H1 (cell line): ENCODE results near the gene DGKI. TPM values are rescaled to one million over a fixed set of nuclear protein-coding genes. Genes with fewer than 3 reads are reported as not detected.

ENCODE experiments used
- CTCF ChIA-PET: fragments of 300-600 bp; sonication (Branson Sonifier 250); formaldehyde crosslinking; loops from one replicate; lab custom pipeline; 2021; ENCODE audit not compliant: partially characterized antibody; lab: Charles Lee
- POLR2A ChIA-PET: fragments of 300-600 bp; sonication (Branson Sonifier 250); formaldehyde crosslinking; loops from one replicate; lab custom pipeline; 2021; ENCODE audit warnings: inconsistent platforms; ENCODE audit not compliant: partially characterized antibody; lab: Charles Lee
- DNase-seq, 2 experiments: peaks; one replicate each; pipeline versions ENCODE4 v3.0.0 to v3.0.0-alpha.2; 2010 to 2022; ENCODE audit warnings: low spot score in 2 of 2, low read depth in 1 of 2, mixed read lengths in 1 of 2
- FAIRE-seq: peaks from 2 replicates; lab custom pipeline; 2011; peaks lifted over from hg19 to GRCh38; lab: Jason Lieb, UNC
- H2AFZ ChIP-seq: 2 replicates; pipeline ENCODE4 v1.8.1; 2012; ENCODE audit warnings: low read length, inconsistent platforms
- H2AK5ac ChIP-seq: 2 replicates; pipeline ENCODE4 v1.6.1; 2013; ENCODE audit warnings: low read depth, low read length
- H2BK120ac ChIP-seq: replicated peaks from 2 replicates; pipeline ENCODE3; 2013; ENCODE audit warnings: low read depth, low read length, inconsistent platforms
- H2BK12ac ChIP-seq: 2 replicates; pipeline ENCODE4 v1.6.1; 2013; ENCODE audit warnings: low read depth, low read length
- H2BK15ac ChIP-seq: 2 replicates; pipeline ENCODE4 v1.6.1; 2013; ENCODE audit warnings: low read length
- H2BK20ac ChIP-seq: 2 replicates; pipeline ENCODE4 v1.6.1; 2013; ENCODE audit warnings: low read length
- H2BK5ac ChIP-seq: 2 replicates; pipeline ENCODE4 v1.6.1; 2013; ENCODE audit warnings: low read depth, low read length
- H3K14ac ChIP-seq: 2 replicates; pipeline ENCODE4 v1.6.1; 2013; ENCODE audit warnings: inconsistent platforms; ENCODE audit not compliant: insufficient read length
- H3K18ac ChIP-seq: 2 replicates; pipeline ENCODE4 v1.6.1; 2013; ENCODE audit warnings: low read length; ENCODE audit errors: extremely low read depth
- H3K23ac ChIP-seq: 2 replicates; pipeline ENCODE4 v1.6.1; 2013; ENCODE audit warnings: inconsistent platforms; ENCODE audit not compliant: insufficient read length
- H3K23me2 ChIP-seq: 2 replicates; pipeline ENCODE4 v1.6.1; 2013; ENCODE audit warnings: low read depth, low read length
- H3K27ac ChIP-seq: 2 replicates; pipeline ENCODE4 v1.6.1; 2011; ENCODE audit warnings: low read depth, low read length, inconsistent platforms
- H3K27me3 ChIP-seq, 4 experiments: replicated peaks in 1 of 4; 1 replicate in 1 of 4; 2 replicates in 3 of 4; pipeline versions ENCODE4 v1.6.1 to v1.8.1; 2011 to 2013; ENCODE audit warnings: low read length in 3 of 4, mild to moderate bottlenecking in 3 of 4, inconsistent platforms in 2 of 4, mixed read lengths in 2 of 4, moderate library complexity in 1 of 4; ENCODE audit not compliant: control insufficient read depth in 3 of 4, insufficient read depth in 3 of 4; ENCODE audit errors: extremely low read depth in 1 of 4
- H3K36me3 ChIP-seq, 4 experiments: 2 replicates each; pipeline versions ENCODE4 v1.6.1 to v1.8.1; 2011 to 2013; ENCODE audit warnings: mild to moderate bottlenecking in 4 of 4, low read length in 3 of 4, moderate library complexity in 2 of 4, control low read depth in 1 of 4, inconsistent platforms in 1 of 4; ENCODE audit not compliant: insufficient read depth in 4 of 4, control insufficient read depth in 2 of 4
- H3K4ac ChIP-seq: replicated peaks from 2 replicates; pipeline ENCODE3; 2013; ENCODE audit warnings: low read length, low read depth, mixed read lengths, inconsistent platforms; ENCODE audit not compliant: insufficient read length
- H3K4me1 ChIP-seq, 4 experiments: replicated peaks in 1 of 4; 1 replicate in 1 of 4; 2 replicates in 3 of 4; pipeline versions ENCODE4 v1.6.1 to v1.8.1; 2011 to 2013; ENCODE audit warnings: low read length in 3 of 4, inconsistent platforms in 2 of 4, mixed read lengths in 1 of 4; ENCODE audit not compliant: insufficient read depth in 4 of 4, control insufficient read depth in 3 of 4
- H3K4me2 ChIP-seq, 2 experiments: 2 replicates each; pipeline versions ENCODE4 v1.6.1 to v1.8.1; 2011 to 2013; ENCODE audit warnings: low read depth in 2 of 2, low read length in 2 of 2, control low read depth in 1 of 2, inconsistent platforms in 1 of 2, mild to moderate bottlenecking in 1 of 2; ENCODE audit not compliant: insufficient read depth in 1 of 2
- H3K4me3 ChIP-seq, 4 experiments: fragments of 200-600, 300-600 bp in 1 of 4; sonication (generic), shearing (Covaris generic), sonication (Bioruptor Twin) in 1 of 4; 2 replicates each; pipeline versions ENCODE4 v1.5.1 to v1.8.1; 2011 to 2016; ENCODE audit warnings: low read length in 4 of 4, low read depth in 3 of 4, control low read depth in 2 of 4, inconsistent platforms in 2 of 4, mild to moderate bottlenecking in 2 of 4, mixed read lengths in 1 of 4, moderate library complexity in 1 of 4; ENCODE audit not compliant: insufficient read depth in 2 of 4; ENCODE audit errors: extremely low read depth in 1 of 4
- H3K56ac ChIP-seq: replicated peaks from 2 replicates; pipeline ENCODE3; 2013; ENCODE audit warnings: low read depth, mild to moderate bottlenecking, mixed read lengths, low read length, inconsistent platforms; ENCODE audit not compliant: insufficient read length
- H3K79me1 ChIP-seq: 2 replicates; pipeline ENCODE4 v1.6.1; 2013; ENCODE audit warnings: low read depth, low read length, control low read depth
- H3K79me2 ChIP-seq, 2 experiments: 2 replicates each; pipeline versions ENCODE4 v1.6.1 to v1.8.1; 2012 to 2013; ENCODE audit warnings: low read length in 2 of 2, mild to moderate bottlenecking in 2 of 2, inconsistent platforms in 1 of 2; ENCODE audit not compliant: insufficient read depth in 2 of 2, control insufficient read depth in 1 of 2
- H3K9ac ChIP-seq, 4 experiments: replicated peaks in 1 of 4; 1 replicate in 1 of 4; 2 replicates in 3 of 4; pipeline versions ENCODE4 v1.6.1 to v1.8.1; 2011 to 2013; ENCODE audit warnings: low read depth in 3 of 4, low read length in 3 of 4, control low read depth in 2 of 4, mild to moderate bottlenecking in 2 of 4, moderate library complexity in 2 of 4, inconsistent platforms in 1 of 4; ENCODE audit errors: extremely low read depth in 1 of 4
- H3K9me3 ChIP-seq, 2 experiments: 2 replicates each; pipeline versions ENCODE4 v1.6.1 to v1.8.1; 2012 to 2013; ENCODE audit warnings: mild to moderate bottlenecking in 2 of 2, moderate library complexity in 2 of 2, control low read depth in 1 of 2, inconsistent platforms in 1 of 2, low read depth in 1 of 2, low read length in 1 of 2, mixed read lengths in 1 of 2; ENCODE audit not compliant: insufficient read depth in 2 of 2
- H4K20me1 ChIP-seq, 2 experiments: replicated peaks in 1 of 2; 2 replicates each; pipeline versions ENCODE3 to v1.8.1; 2011 to 2013; ENCODE audit warnings: inconsistent platforms in 2 of 2, low read length in 2 of 2, mild to moderate bottlenecking in 1 of 2; ENCODE audit not compliant: insufficient read depth in 2 of 2, control insufficient read depth in 1 of 2
- H4K5ac ChIP-seq: 2 replicates; pipeline ENCODE4 v1.6.1; 2013; ENCODE audit warnings: low read length, low read depth, mixed read lengths, inconsistent platforms; ENCODE audit not compliant: insufficient read length
- H4K8ac ChIP-seq: 2 replicates; pipeline ENCODE4 v1.8.0; 2013; ENCODE audit warnings: mild to moderate bottlenecking, moderate library complexity, low read length, inconsistent platforms; ENCODE audit not compliant: insufficient read depth; ENCODE audit errors: extremely low read depth
- H4K91ac ChIP-seq: replicated peaks from 2 replicates; pipeline ENCODE3; 2013; ENCODE audit warnings: low read length, mixed read lengths, inconsistent platforms; ENCODE audit not compliant: insufficient read length
- JUND ChIP-seq: IDR thresholded peaks from 2 replicates; pipeline ENCODE4 v1.6.1; 2011; ENCODE audit warnings: mild to moderate bottlenecking, improper control_type of control experiment, low read length
- KDM4A ChIP-seq: IDR thresholded peaks from one replicate; pipeline ENCODE4 v1.7.1; 2012; ENCODE audit warnings: low read depth, mild to moderate bottlenecking, moderate library complexity, low read length, inconsistent platforms; ENCODE audit not compliant: severe bottlenecking
- PHF8 ChIP-seq: fragments of 200-600 bp; sonication (generic); conservative IDR thresholded peaks from 2 replicates; pipeline ENCODE4 v1.7.1; 2012; ENCODE audit warnings: low read depth, mild to moderate bottlenecking, inconsistent platforms, low read length, moderate library complexity
- SIN3A ChIP-seq, 2 experiments: IDR thresholded peaks in 1 of 2; conservative IDR thresholded peaks in 1 of 2; 2 replicates each; pipeline ENCODE4 v1.6.1; 2011 to 2012; ENCODE audit warnings: low read length in 2 of 2, improper control_type of control experiment in 1 of 2, low read depth in 1 of 2, mild to moderate bottlenecking in 1 of 2
- SP1 ChIP-seq: IDR thresholded peaks from 2 replicates; pipeline ENCODE4 v1.6.1; 2011; ENCODE audit warnings: low read depth, low read length
- SP4 ChIP-seq: IDR thresholded peaks from 2 replicates; pipeline ENCODE4 v1.6.1; 2012; ENCODE audit warnings: low read length, inconsistent platforms
- WGBS, 2 experiments: shearing (Covaris generic) in 1 of 2; methylation state at CpG; one replicate each; pipeline versions ENCODE4 v1.1.6 to v1.1.7; 2013 to 2015; ENCODE audit warnings: low lambda C conversion rate in 2 of 2, mixed read lengths in 2 of 2, inconsistent platforms in 1 of 2, low coverage in 1 of 2, missing lambda C conversion rate in 1 of 2; ENCODE audit not compliant: insufficient replicate concordance in 2 of 2, insufficient coverage in 1 of 2, insufficient read length in 1 of 2; ENCODE audit errors: extremely low coverage in 1 of 2, missing lambda C conversion rate in 1 of 2; 5-methylcytosine and 5-hydroxymethylcytosine counted together
- polyA plus RNA-seq, 7 experiments: library from polyadenylated mRNA; depleted of rRNA in 3 of 7; stranded (reverse) in 5 of 7; unstranded in 2 of 7; fragments of >200 nt in 5 of 7; fragments of 200-250 nt in 2 of 7; gene quantifications; 1 replicate in 5 of 7; 2 replicates in 1 of 7; 4 replicates in 1 of 7; pipeline versions ENCODE4 v1.2.1 to v1.2.3, GENCODE V29; 2011 to 2013; ENCODE audit warnings: missing spikeins in 2 of 7, mixed read lengths in 2 of 7
- total RNA-seq: library from RNA; stranded (reverse); fragmentation: NEBNext Ultra II Directional; extraction: Animal tissue kit (Norgen Biotek cat#: 25700); gene quantifications from 2 replicates; pipeline ENCODE4 v1.2.1, GENCODE V29; 2021
- TF ChIP-seq, protein P1 (sequence below): IDR thresholded peaks from 2 replicates; pipeline ENCODE4 v1.6.1; 2012; ENCODE audit warnings: low read length, inconsistent platforms

Gene DGKI
- total and polyA plus RNA-seq, 2 of the 8 experiments (the other 6 are each of a cell fraction or from before 2014, with no cell fraction given): 0.20 to 0.71 TPM

GRCh38 chr7:137865764-137866163, 19.0 kb upstream of the DGKI start:
- Histone ChIP-seq H2BK15ac (no peak overlapping the region), H3K4me2 (no peak overlapping the region), H3K9me3 (no peaks in the 10 kb centered on the region), H3K27me3 (no peaks in the 10 kb centered on the region), H3K4me3 (no peak overlapping the region), H2BK20ac (no peak overlapping the region), H4K5ac (no peak overlapping the region), H3K14ac (no peak overlapping the region), H3K4me1 (no peaks in the 10 kb centered on the region; a peak in 1 of 7 replicates), H2BK12ac (no peak overlapping the region), H4K8ac (no peak overlapping the region), H3K36me3 (peaks cover 0 to 7% (median 0%) of the 10 kb centered on the region in 4 experiments; a peak in 3 of 8 replicates), H3K23ac (no peak overlapping the region), H2BK120ac (no peak overlapping the region), H3K23me2 (no peaks in the 10 kb centered on the region), H4K91ac (no peak overlapping the region), H4K20me1 (no peaks in the 10 kb centered on the region), H3K18ac (no peak overlapping the region), H2BK5ac (no peak overlapping the region)
- 94% methylated on average over 1 of the region's 1 CpG; no CpG with 5 or more reads in 1 of the 2 experiments for WGBS, 2 experiments
- DNase-seq (no peak), FAIRE-seq (no peak)
- CTCF ChIA-PET: interaction anchor here (0.5 to 1.3 kb wide), 4 partner anchors 29 to 323 kb away, joined by 3 read pairs; no protein-coding TSS in a partner anchor
- TF ChIP-seq SP1 (no peak), SIN3A (conservative IDR thresholded peaks at IDR 0.05 in 1 of 2, IDR thresholded peaks at IDR 0.05 in 1 of 2; ENCODE audit: low read depth in 1 of 2, low read length in 2 of 2) (no peak), KDM4A (no peak), JUND (no peak), PHF8 (no peak), SP4 (no peak)
- TF ChIP-seq, protein P1, sequence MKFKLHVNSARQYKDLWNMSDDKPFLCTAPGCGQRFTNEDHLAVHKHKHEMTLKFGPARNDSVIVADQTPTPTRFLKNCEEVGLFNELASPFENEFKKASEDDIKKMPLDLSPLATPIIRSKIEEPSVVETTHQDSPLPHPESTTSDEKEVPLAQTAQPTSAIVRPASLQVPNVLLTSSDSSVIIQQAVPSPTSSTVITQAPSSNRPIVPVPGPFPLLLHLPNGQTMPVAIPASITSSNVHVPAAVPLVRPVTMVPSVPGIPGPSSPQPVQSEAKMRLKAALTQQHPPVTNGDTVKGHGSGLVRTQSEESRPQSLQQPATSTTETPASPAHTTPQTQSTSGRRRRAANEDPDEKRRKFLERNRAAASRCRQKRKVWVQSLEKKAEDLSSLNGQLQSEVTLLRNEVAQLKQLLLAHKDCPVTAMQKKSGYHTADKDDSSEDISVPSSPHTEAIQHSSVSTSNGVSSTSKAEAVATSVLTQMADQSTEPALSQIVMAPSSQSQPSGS: no peak
- TF ChIP-seq, all 59 proteins: peak for 0
- H3K79me2 ChIP-seq: no peaks in the 10 kb centered on the region
- H3K4ac ChIP-seq: no peak overlapping the region
- POLR2A ChIA-PET: no interaction called here
- no peaks in the 10 kb centered on the region for H3K79me1 ChIP-seq
- H3K27ac ChIP-seq: no peak overlapping the region
- H3K9ac ChIP-seq: no peak overlapping the region
- H2AFZ ChIP-seq: no peak overlapping the region
- H3K56ac ChIP-seq: no peak overlapping the region
- H2AK5ac ChIP-seq: no peak overlapping the region
